RKO (cell line): Measurements from ENCODE around the gene TEKTIP1.
"Not testable (repeated sequence)": the region's sequence is repeated elsewhere in the genome, so short reads cannot be mapped to it uniquely, and the experiment has no call there.

Experiments
- DNase-seq: peaks from one replicate; pipeline ENCODE4 v3.0.0-alpha.2; 2016; ENCODE audit warnings: low spot score

TEKTIP1 gene

GRCh38 chr19:3523361-3524077 is 15.5 kb upstream of the TEKTIP1 start:
- no peak for DNase-seq

- no peak for DNase-seq
These were observed 14.7 kb upstream of the TEKTIP1 start for GRCh38 chr19:3524078-3524842.

- DNase-seq: no peak
These were observed 14.0 kb upstream of the TEKTIP1 start for GRCh38 chr19:3524904-3525451.

GRCh38 chr19:3526507-3527237 is 12.3 kb upstream of the TEKTIP1 start:
- no peak for DNase-seq

- no peak for DNase-seq
These were observed 11.6 kb upstream of the TEKTIP1 start for GRCh38 chr19:3527238-3527910.

GRCh38 chr19:3528080-3528479 is 10.9 kb upstream of the TEKTIP1 start:
- no peak for DNase-seq

- no peak for DNase-seq
These were observed 10.3 kb upstream of the TEKTIP1 start for GRCh38 chr19:3528539-3529211.

- DNase-seq: not testable (repeated sequence)
These were observed 9.7 kb upstream of the TEKTIP1 start for GRCh38 chr19:3529299-3529698.

GRCh38 chr19:3530389-3530788 is 8.6 kb upstream of the TEKTIP1 start:
- DNase-seq: no peak

- DNase-seq: no peak
These were observed 7.3 kb upstream of the TEKTIP1 start for GRCh38 chr19:3531716-3532115.

GRCh38 chr19:3532154-3532786 is 6.7 kb upstream of the TEKTIP1 start:
- DNase-seq: no peak

- no peak for DNase-seq
These were observed 5.9 kb upstream of the TEKTIP1 start for GRCh38 chr19:3533033-3533432.

GRCh38 chr19:3533563-3534216 is 5.3 kb upstream of the TEKTIP1 start:
- DNase-seq: no peak

GRCh38 chr19:3534375-3535234 is 4.4 kb upstream of the TEKTIP1 start:
- no peak for DNase-seq

- no peak for DNase-seq
These were observed 3.8 kb upstream of the TEKTIP1 start for GRCh38 chr19:3535235-3535535.

- DNase-seq: no peak
These were observed 3.4 kb upstream of the TEKTIP1 start for GRCh38 chr19:3535563-3535965.

GRCh38 chr19:3535981-3536380 is 3.0 kb upstream of the TEKTIP1 start:
- no peak for DNase-seq

- no peak for DNase-seq
These were observed 2.4 kb upstream of the TEKTIP1 start for GRCh38 chr19:3536429-3537100.

GRCh38 chr19:3537101-3537437 is 1.9 kb upstream of the TEKTIP1 start:
- DNase-seq: no peak
